ENCODE results near the gene CNPPD1. TPM values are rescaled to one million over a fixed set of nuclear protein-coding genes. Genes with fewer than 3 reads are reported as not detected.

CNPPD1 gene
- total and polyA plus RNA-seq, 4 donors, result 16.5 to 39.8 (median 21.6) TPM

DNA sequence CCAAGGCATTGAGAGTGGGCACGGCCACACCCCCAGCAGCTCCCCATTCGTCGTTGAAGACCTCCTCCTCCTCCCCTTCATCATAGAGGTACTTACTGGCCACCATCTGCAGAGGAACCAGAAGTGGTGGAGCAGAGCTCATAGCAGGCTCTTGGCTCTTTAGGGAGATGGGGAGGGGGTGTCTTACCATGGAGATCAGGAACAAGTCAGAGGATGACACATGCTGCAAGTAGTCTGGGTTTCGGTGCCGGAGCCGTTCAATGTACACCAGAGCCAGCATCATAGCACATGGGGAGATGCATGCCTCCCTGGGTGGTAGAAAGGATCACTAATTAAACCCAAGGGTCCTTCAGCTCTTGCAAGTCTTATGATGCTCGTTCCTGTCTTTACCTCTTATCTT, 1.9 kb downstream of the CNPPD1 start:
- H3K9me3 ChIP-seq (ENCODE audit: control insufficient read depth in 4 of 4, low read length in 3 of 4), result no peaks in the 10 kb centered on the region
- TF ChIP-seq TAF1 (conservative IDR thresholded peaks at IDR 0.05) (no peak), YY1 (IDR thresholded peaks at IDR 0.05) (no peak), HNF4A (conservative IDR thresholded peaks at IDR 0.05) (no peak), NR2F2 (IDR thresholded peaks at IDR 0.05) (no peak), RAD21 (IDR thresholded peaks at IDR 0.05) (no peak), FOXA2 (IDR thresholded peaks at IDR 0.05) (no peak), FOXA1 (IDR thresholded peaks at IDR 0.05) (no peak), SP1 (IDR thresholded peaks at IDR 0.05) (no peak), HNF4G (IDR thresholded peaks at IDR 0.05) (no peak), RXRA (IDR thresholded peaks at IDR 0.05) (no peak)
- TF ChIP-seq, protein P1, sequence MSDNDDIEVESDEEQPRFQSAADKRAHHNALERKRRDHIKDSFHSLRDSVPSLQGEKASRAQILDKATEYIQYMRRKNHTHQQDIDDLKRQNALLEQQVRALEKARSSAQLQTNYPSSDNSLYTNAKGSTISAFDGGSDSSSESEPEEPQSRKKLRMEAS (IDR thresholded peaks at IDR 0.05), result no peak
- no peaks in the 10 kb centered on the region for H3K27me3 ChIP-seq (ENCODE audit: control insufficient read depth in 4 of 4, insufficient read depth in 4 of 4, low read length in 3 of 4)
- H3K4me1 ChIP-seq (ENCODE audit: control insufficient read depth in 4 of 4, insufficient read depth in 4 of 4, low read length in 3 of 4), result peaks cover under 1 to 41% (median 32%) of the 10 kb centered on the region in 4 donors
- 88% methylated on average over 7 of the region's 7 CpGs for WGBS
- H3K36me3 ChIP-seq (ENCODE audit: control insufficient read depth in 4 of 4, insufficient read depth in 3 of 4, low read depth in 1 of 4, low read length in 3 of 4), result peaks cover 0 to 32% (median 25%) of the 10 kb centered on the region in 4 donors
- no peak overlapping the region for H3K27ac ChIP-seq (ENCODE audit: low read depth in 1 of 2, low read length in 2 of 2)
- H3K4me3 ChIP-seq (ENCODE audit: low read depth in 1 of 3, low read length in 3 of 3), result no peak overlapping the region
- no peak for DNase-seq (ENCODE audit: low spot score)
- H3K9ac ChIP-seq (ENCODE audit: low read depth in 1 of 2, low read length in 2 of 2), result no peak overlapping the region

DNA sequence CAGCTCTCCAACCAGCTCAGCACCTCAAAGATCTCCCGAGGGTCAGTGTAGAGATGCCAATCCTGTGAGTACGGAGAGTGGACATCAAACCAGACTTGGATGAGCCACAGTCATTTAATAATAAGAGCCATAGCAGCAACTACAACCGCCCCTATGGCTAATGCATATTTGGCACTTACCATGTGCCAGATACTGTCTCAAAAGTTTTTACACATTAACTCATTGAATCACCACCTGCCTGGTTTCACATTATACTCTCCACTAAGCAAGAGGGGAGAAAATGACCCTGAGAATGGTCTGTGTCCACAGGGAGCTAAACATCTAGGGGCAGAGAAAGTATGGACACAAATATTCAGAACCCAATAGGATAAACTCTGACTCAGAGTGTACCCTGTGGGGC, 2.6 kb downstream of the CNPPD1 start:
- TF ChIP-seq GABPA (IDR thresholded peaks at IDR 0.05 in 1 of 2, conservative IDR thresholded peaks at IDR 0.05 in 1 of 2) (no peak), YY1 (IDR thresholded peaks at IDR 0.05) (no peak), HNF4G (IDR thresholded peaks at IDR 0.05) (no peak), SP1 (IDR thresholded peaks at IDR 0.05) (no peak), NR2F2 (IDR thresholded peaks at IDR 0.05) (no peak), RXRA (IDR thresholded peaks at IDR 0.05) (no peak), EGR1 (IDR thresholded peaks at IDR 0.05; ENCODE audit: low read depth in 2 of 2) (no peak), HNF4A (conservative IDR thresholded peaks at IDR 0.05) (no peak), TAF1 (conservative IDR thresholded peaks at IDR 0.05) (no peak), FOXA2 (IDR thresholded peaks at IDR 0.05) (no peak), JUND (IDR thresholded peaks at IDR 0.05) (no peak), FOXA1 (IDR thresholded peaks at IDR 0.05) (no peak)
- TF ChIP-seq, protein P2, sequence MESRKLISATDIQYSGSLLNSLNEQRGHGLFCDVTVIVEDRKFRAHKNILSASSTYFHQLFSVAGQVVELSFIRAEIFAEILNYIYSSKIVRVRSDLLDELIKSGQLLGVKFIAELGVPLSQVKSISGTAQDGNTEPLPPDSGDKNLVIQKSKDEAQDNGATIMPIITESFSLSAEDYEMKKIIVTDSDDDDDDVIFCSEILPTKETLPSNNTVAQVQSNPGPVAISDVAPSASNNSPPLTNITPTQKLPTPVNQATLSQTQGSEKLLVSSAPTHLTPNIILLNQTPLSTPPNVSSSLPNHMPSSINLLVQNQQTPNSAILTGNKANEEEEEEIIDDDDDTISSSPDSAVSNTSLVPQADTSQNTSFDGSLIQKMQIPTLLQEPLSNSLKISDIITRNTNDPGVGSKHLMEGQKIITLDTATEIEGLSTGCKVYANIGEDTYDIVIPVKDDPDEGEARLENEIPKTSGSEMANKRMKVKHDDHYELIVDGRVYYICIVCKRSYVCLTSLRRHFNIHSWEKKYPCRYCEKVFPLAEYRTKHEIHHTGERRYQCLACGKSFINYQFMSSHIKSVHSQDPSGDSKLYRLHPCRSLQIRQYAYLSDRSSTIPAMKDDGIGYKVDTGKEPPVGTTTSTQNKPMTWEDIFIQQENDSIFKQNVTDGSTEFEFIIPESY (IDR thresholded peaks at IDR 0.05), result no peak
- TF ChIP-seq, protein P3, sequence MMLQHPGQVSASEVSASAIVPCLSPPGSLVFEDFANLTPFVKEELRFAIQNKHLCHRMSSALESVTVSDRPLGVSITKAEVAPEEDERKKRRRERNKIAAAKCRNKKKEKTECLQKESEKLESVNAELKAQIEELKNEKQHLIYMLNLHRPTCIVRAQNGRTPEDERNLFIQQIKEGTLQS (IDR thresholded peaks at IDR 0.05), result no peak
- TF ChIP-seq, protein P1 (IDR thresholded peaks at IDR 0.05), result no peak
- TF ChIP-seq, protein P4, sequence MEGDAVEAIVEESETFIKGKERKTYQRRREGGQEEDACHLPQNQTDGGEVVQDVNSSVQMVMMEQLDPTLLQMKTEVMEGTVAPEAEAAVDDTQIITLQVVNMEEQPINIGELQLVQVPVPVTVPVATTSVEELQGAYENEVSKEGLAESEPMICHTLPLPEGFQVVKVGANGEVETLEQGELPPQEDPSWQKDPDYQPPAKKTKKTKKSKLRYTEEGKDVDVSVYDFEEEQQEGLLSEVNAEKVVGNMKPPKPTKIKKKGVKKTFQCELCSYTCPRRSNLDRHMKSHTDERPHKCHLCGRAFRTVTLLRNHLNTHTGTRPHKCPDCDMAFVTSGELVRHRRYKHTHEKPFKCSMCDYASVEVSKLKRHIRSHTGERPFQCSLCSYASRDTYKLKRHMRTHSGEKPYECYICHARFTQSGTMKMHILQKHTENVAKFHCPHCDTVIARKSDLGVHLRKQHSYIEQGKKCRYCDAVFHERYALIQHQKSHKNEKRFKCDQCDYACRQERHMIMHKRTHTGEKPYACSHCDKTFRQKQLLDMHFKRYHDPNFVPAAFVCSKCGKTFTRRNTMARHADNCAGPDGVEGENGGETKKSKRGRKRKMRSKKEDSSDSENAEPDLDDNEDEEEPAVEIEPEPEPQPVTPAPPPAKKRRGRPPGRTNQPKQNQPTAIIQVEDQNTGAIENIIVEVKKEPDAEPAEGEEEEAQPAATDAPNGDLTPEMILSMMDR (IDR thresholded peaks at IDR 0.05; ENCODE audit: low read depth, low read length, missing input control), result no peak
- Histone ChIP-seq H3K36me3 (ENCODE audit: control insufficient read depth in 4 of 4, insufficient read depth in 3 of 4, low read depth in 1 of 4, low read length in 3 of 4) (peaks cover 0 to 30% (median 24%) of the 10 kb centered on the region in 4 donors), H3K27ac (ENCODE audit: low read depth in 1 of 2, low read length in 2 of 2) (no peak overlapping the region), H3K9ac (ENCODE audit: low read depth in 1 of 2, low read length in 2 of 2) (no peak overlapping the region), H3K4me3 (ENCODE audit: low read depth in 1 of 3, low read length in 3 of 3) (no peak overlapping the region), H3K27me3 (ENCODE audit: control insufficient read depth in 4 of 4, insufficient read depth in 4 of 4, low read length in 3 of 4) (no peaks in the 10 kb centered on the region), H3K4me1 (ENCODE audit: control insufficient read depth in 4 of 4, insufficient read depth in 4 of 4, low read length in 3 of 4) (peaks cover 4 to 40% (median 28%) of the 10 kb centered on the region in 4 donors), H3K9me3 (ENCODE audit: control insufficient read depth in 4 of 4, low read length in 3 of 4) (no peaks in the 10 kb centered on the region)
- no peak for DNase-seq (ENCODE audit: low spot score)
- WGBS, result 92% methylated on average over 3 of the region's 3 CpGs

All from liver (tissue), 9 donors.